Motor neuron (in vitro differentiated cells): Measurements from ENCODE around the gene CRYL1. TPM values are rescaled to one million over a fixed set of nuclear protein-coding genes. Genes with fewer than 3 reads are reported as not detected.

Experiments used
- ATAC-seq, 8 experiments: fragments of 200-7000 bp; cut with Tn5 transposase; replicated peaks in 6 of 8; 2 replicates each; pipeline ENCODE4 v1.8.0; 2021; ENCODE audit warnings: mild to moderate bottlenecking in 8 of 8, moderate library complexity in 8 of 8
- H3K27ac ChIP-seq, 2 donors: fragments of 250-450 bp; sonication (Bioruptor Pico); 2 replicates each; pipeline ENCODE4 v1.9.0; 2021; ENCODE audit warnings: antibody characterized with exemption in 2 of 2, mild to moderate bottlenecking in 2 of 2, moderate library complexity in 1 of 2
- H3K4me1 ChIP-seq, 2 donors: fragments of 250-450 bp; sonication (Bioruptor Pico); replicated peaks in 1 of 2; 2 replicates each; pipeline ENCODE4 v1.6.1; 2021; ENCODE audit warnings: antibody characterized with exemption in 2 of 2, mild to moderate bottlenecking in 2 of 2, moderate library complexity in 1 of 2
- H3K4me3 ChIP-seq, 5 donors: fragments of 250-450 bp; sonication (Bioruptor Pico); 2 replicates each; pipeline ENCODE4 v1.9.0; 2021; ENCODE audit warnings: antibody characterized with exemption in 5 of 5, mild to moderate bottlenecking in 5 of 5, moderate library complexity in 4 of 5
- WGBS, 10 experiments: fragments of 450-650 bp; shearing (Covaris generic); methylation state at CpG; one replicate each; pipeline ENCODE4 v1.0.0; 2022; 5-methylcytosine and 5-hydroxymethylcytosine counted together
- in situ Hi-C, 9 experiments: fragments of 400-800 bp; cut with MboI; loops; one replicate each; pipeline ENCODE4 v1.15.0; 2021; ENCODE audit warnings: low sequenced_read_pairs in 9 of 9, low pct_unique_long_range_greater_than_20kb in 2 of 9; ENCODE audit not compliant: unreplicated experiment in 9 of 9
- total RNA-seq, 8 experiments: library from RNA; unstranded; fragments of 300-600 nt; gene quantifications; 2 replicates each; pipeline versions ENCODE4 v1.2.3 to v1.2.4, GENCODE V29; 2022

The CRYL1 gene
- total RNA-seq, 8 experiments from 2014 or later: 4.6 to 41.5 (median 14.0) TPM

GRCh38 chr13:20394169-20394501 is 131.5 kb downstream of the CRYL1 start:
- ATAC-seq: no peak
- Histone ChIP-seq H3K4me1 (no peaks in the 10 kb centered on the region), H3K4me3 (no peak overlapping the region), H3K27ac (no peak overlapping the region)
- WGBS, 10 experiments: 40 to 96% (median 80%) methylated on average over 1 to 4 of the region's 8 CpGs; no CpG with 5 or more reads in 5 of the 10 experiments
- in situ Hi-C loops: no loop called here

GRCh38 chr13:20393273-20394168 is 132.1 kb downstream of the CRYL1 start:
- 76 to 100% (median 97%) methylated on average over 1 to 5 of the region's 10 CpGs; no CpG with 5 or more reads in 2 of the 10 experiments for WGBS, 10 experiments
- ATAC-seq: no peak
- Histone ChIP-seq H3K27ac (no peak overlapping the region), H3K4me1 (no peaks in the 10 kb centered on the region), H3K4me3 (no peak overlapping the region)
- in situ Hi-C loops: no loop called here

DNA sequence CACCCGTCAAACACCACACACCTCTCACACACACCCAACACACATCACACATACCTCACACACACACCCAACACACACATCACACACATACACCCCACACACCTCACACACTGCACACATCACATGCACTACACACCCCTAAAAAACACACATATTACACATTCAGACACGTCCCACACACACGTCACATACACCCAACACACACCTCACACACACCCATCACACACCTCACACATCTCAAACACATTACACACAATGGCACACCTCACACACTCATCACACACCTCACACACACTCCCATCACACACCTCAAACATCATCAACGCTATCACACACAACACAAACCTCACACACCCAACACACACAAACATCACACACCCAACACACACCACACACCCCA is 133.1 kb downstream of the CRYL1 start:
- in situ Hi-C loops: no loop called here
- ATAC-seq: no peak
- Histone ChIP-seq H3K4me1 (no peaks in the 10 kb centered on the region), H3K27ac (no peak overlapping the region), H3K4me3 (no peak overlapping the region)
- 82 to 100% (median 89%) methylated on average over 1 to 3 of the region's 4 CpGs; no CpG with 5 or more reads in 5 of the 10 experiments for WGBS, 10 experiments

- whole genome bisulfite sequencing, 10 experiments: 57 to 100% methylated on average over 2 to 16 of the region's 69 CpGs; no CpG with 5 or more reads in 8 of the 10 experiments
- no peak overlapping the region for H3K4me3 ChIP-seq
- no peaks in the 10 kb centered on the region for H3K4me1 ChIP-seq
- ATAC-seq: no peak
- in situ Hi-C loops: no loop called here
- H3K27ac ChIP-seq: no peak overlapping the region
Observed at GRCh38 chr13:20391597-20392452, 133.8 kb downstream of the CRYL1 start.

- no peak for ATAC-seq
- WGBS, 10 experiments: 92 to 93% methylated on average over 7 to 8 of the region's 26 CpGs; no CpG with 5 or more reads in 8 of the 10 experiments
- Histone ChIP-seq H3K27ac (no peak overlapping the region), H3K4me1 (no peaks in the 10 kb centered on the region), H3K4me3 (no peak overlapping the region)
- in situ Hi-C loops: no loop called here
Observed at GRCh38 chr13:20390526-20391175, 135.0 kb downstream of the CRYL1 start.

- no peaks in the 10 kb centered on the region for H3K4me1 ChIP-seq
- H3K27ac ChIP-seq: no peak overlapping the region
- H3K4me3 ChIP-seq: no peak overlapping the region
- in situ Hi-C loops: no loop called here
- ATAC-seq: no peak
- 53 to 100% (median 80%) methylated on average over 1 to 7 of the region's 13 CpGs; no CpG with 5 or more reads in 2 of the 10 experiments for WGBS, 10 experiments
Observed at GRCh38 chr13:20389696-20390525, 135.7 kb downstream of the CRYL1 start.

- no peak overlapping the region for H3K27ac ChIP-seq
- no peak overlapping the region for H3K4me3 ChIP-seq
- 20 to 100% (median 64%) methylated on average over 1 of the region's 2 CpGs; no CpG with 5 or more reads in 6 of the 10 experiments for WGBS, 10 experiments
- in situ Hi-C loops: no loop called here
- no peaks in the 10 kb centered on the region for H3K4me1 ChIP-seq
- ATAC-seq: peak in 2 of 8 experiments; percentile 67 to 80
Observed at GRCh38 chr13:20388184-20388583, 137.5 kb downstream of the CRYL1 start.

DNA sequence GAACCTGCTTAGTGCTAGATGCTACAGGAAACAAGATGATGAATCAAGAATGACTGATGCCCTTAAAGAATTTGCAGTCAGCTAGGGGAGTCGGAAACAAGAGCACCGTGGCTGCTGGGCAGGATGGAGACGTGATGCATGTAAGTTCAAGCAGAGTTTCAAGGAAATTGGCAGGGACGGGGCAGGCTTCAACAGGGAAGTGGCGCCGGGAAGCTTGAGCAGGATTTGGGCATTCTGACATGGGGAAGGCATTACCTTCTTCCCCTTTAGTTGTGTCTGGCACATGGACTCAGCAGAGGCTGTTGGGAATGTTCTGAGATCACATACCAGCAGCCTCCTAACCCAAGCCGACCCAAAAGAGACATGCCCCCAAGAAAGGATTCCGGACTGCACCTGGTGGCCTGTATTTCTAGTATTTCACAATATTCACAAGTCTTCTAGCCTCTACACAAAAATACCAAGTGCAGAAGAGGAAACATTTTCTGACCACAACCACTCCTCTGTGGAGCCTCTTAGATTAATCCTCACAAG is 138.2 kb downstream of the CRYL1 start:
- H3K27ac ChIP-seq: no peak overlapping the region
- H3K4me1 ChIP-seq: no peaks in the 10 kb centered on the region
- in situ Hi-C loops: no loop called here
- no peak overlapping the region for H3K4me3 ChIP-seq
- no peak for ATAC-seq
- 34 to 95% (median 68%) methylated on average over 1 to 5 of the region's 8 CpGs; no CpG with 5 or more reads in 3 of the 10 experiments for WGBS, 10 experiments

DNA sequence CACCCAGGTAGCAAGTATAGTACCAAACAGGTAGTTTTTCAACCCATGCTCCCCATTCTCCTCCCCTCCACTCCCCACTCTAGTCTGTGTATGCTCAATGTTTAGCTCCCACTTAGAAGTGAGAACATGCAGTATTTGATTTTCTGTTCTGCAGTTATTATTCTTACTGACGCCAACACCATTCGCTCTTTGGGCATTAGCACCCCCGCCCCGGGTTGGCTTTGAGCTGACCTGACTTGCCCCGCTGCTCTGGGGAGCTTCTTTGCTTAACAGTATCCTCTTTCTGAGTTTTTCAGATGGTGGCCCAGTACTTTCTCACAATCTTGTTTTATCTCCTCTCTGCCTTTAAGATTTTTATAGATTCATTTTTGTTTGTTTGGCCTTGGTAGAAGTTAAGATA is 138.7 kb downstream of the CRYL1 start:
- Histone ChIP-seq H3K4me3 (no peak overlapping the region), H3K27ac (no peak overlapping the region), H3K4me1 (no peaks in the 10 kb centered on the region)
- 80 to 100% (median 91%) methylated on average over 2 to 5 of the region's 5 CpGs; no CpG with 5 or more reads in 3 of the 10 experiments for WGBS, 10 experiments
- ATAC-seq: no peak
- in situ Hi-C loops: no loop called here

DNA sequence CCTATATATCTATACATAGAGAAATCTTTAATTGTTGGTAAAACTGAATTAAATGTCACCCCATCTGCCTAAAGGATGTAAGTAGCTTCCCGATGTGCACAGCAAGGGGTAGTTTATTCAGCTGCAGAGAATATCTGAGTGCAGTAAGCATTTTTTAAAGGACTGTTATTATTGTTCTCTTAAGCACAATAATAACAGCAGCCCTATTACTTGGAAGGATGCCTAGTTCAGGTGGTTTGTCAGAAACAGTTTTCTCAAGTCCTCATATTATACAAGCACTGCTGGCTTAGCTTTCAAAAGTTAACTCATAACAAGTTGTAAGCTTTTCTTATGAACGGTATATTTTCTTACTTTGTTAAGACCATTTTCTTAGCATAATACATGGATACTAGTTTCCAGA is 142.6 kb downstream of the CRYL1 start:
- 48 to 100% (median 83%) methylated on average over 1 to 2 of the region's 2 CpGs; no CpG with 5 or more reads in 1 of the 10 experiments for WGBS, 10 experiments
- Histone ChIP-seq H3K27ac (no peak overlapping the region), H3K4me3 (no peak overlapping the region), H3K4me1 (no peaks in the 10 kb centered on the region)
- no peak for ATAC-seq
- in situ Hi-C loops: no loop called here

GRCh38 chr13:20381401-20381800 is 144.3 kb downstream of the CRYL1 start:
- no peak overlapping the region for H3K27ac ChIP-seq
- no peaks in the 10 kb centered on the region for H3K4me1 ChIP-seq
- no peak for ATAC-seq
- no peak overlapping the region for H3K4me3 ChIP-seq
- WGBS, 10 experiments: 10 to 76% (median 56%) methylated on average over 1 to 3 of the region's 3 CpGs
- in situ Hi-C loops: no loop called here

DNA sequence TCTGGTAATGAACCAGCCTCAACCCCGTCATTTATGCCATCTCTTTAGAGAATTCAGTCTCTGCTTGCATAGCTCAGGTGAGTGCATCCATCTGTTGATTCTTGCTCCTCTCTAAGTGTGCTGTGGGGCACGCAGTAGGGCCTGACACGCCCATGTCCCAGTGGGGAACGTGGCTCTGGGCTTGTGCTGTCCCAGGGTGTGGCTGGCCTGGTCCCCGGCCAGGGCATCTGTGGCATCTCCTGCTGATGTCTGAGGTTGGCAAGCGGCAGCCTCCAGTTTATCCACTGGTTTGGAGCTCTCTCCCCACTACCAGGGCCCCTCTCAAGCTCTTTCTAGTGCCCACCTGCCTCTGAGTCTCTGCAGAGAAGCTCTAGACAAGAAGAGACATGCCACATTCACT is 146.9 kb downstream of the CRYL1 start:
- ATAC-seq: peak in 1 of 8 experiments; percentile 25
- WGBS, 10 experiments: 23 to 80% (median 38%) methylated on average over 1 to 5 of the region's 6 CpGs; no CpG with 5 or more reads in 3 of the 10 experiments
- Histone ChIP-seq H3K27ac (no peak overlapping the region), H3K4me3 (no peak overlapping the region), H3K4me1 (no peaks in the 10 kb centered on the region)
- in situ Hi-C loops: no loop called here
